ENCODE measurements around the gene NQO2.

GRCh38 chr6:2961506-2961905, 38.2 kb upstream of the NQO2 start:
- no peak for TF ChIP-seq ZNF394 (tag by site-specific recombination; IDR thresholded peaks at IDR 0.05; ENCODE audit: borderline replicate concordance)
- TF ChIP-seq PRDM4 (tag by site-specific recombination; IDR thresholded peaks at IDR 0.05): no peak
- no peak for TF ChIP-seq SP2 (tag by site-specific recombination; IDR thresholded peaks at IDR 0.05)
- TF ChIP-seq CTCF (tag by site-specific recombination; IDR thresholded peaks at IDR 0.05): no peak
- TF ChIP-seq ZNF274 (IDR thresholded peaks at IDR 0.05; ENCODE audit: low read length): no peak
- no peak for TF ChIP-seq ZNF274 (tag by site-specific recombination; IDR thresholded peaks at IDR 0.05; ENCODE audit: borderline replicate concordance)
- TF ChIP-seq ZNF704 (tag by site-specific recombination; IDR thresholded peaks at IDR 0.05): no peak
- TF ChIP-seq ZNF600 (tag by site-specific recombination; IDR thresholded peaks at IDR 0.05): no peak
- TF ChIP-seq ZNF24 (tag by site-specific recombination; IDR thresholded peaks at IDR 0.05): no peak
- no peak for TF ChIP-seq ZNF138 (tag by site-specific recombination; IDR thresholded peaks at IDR 0.05; ENCODE audit: borderline replicate concordance)
- no peak for TF ChIP-seq GLIS2 (tag by site-specific recombination; IDR thresholded peaks at IDR 0.05)
- no peak for TF ChIP-seq ZNF449 (tag by site-specific recombination; IDR thresholded peaks at IDR 0.05)
- no peak for TF ChIP-seq ZNF366 (tag by site-specific recombination; conservative IDR thresholded peaks at IDR 0.05)
- TF ChIP-seq ZNF16 (tag by site-specific recombination; IDR thresholded peaks at IDR 0.05; ENCODE audit: low read depth): no peak
